H1 (cell line): ENCODE results near the gene C1QTNF7. TPM values are rescaled to one million over a fixed set of nuclear protein-coding genes. Genes with fewer than 3 reads are reported as not detected.

Experiments
- CTCF ChIA-PET: fragments of 300-600 bp; sonication (Branson Sonifier 250); formaldehyde crosslinking; loops from one replicate; lab custom pipeline; 2021; ENCODE audit not compliant: partially characterized antibody; lab: Charles Lee
- POLR2A ChIA-PET: fragments of 300-600 bp; sonication (Branson Sonifier 250); formaldehyde crosslinking; loops from one replicate; lab custom pipeline; 2021; ENCODE audit warnings: inconsistent platforms; ENCODE audit not compliant: partially characterized antibody; lab: Charles Lee
- DNase-seq, 2 experiments: peaks; one replicate each; pipeline versions ENCODE4 v3.0.0 to v3.0.0-alpha.2; 2010 to 2022; ENCODE audit warnings: low spot score in 2 of 2, low read depth in 1 of 2, mixed read lengths in 1 of 2
- FAIRE-seq: peaks from 2 replicates; lab custom pipeline; 2011; peaks lifted over from hg19 to GRCh38; lab: Jason Lieb, UNC
- H2AFZ ChIP-seq: 2 replicates; pipeline ENCODE4 v1.8.1; 2012; ENCODE audit warnings: low read length, inconsistent platforms
- H2AK5ac ChIP-seq: 2 replicates; pipeline ENCODE4 v1.6.1; 2013; ENCODE audit warnings: low read depth, low read length
- H2BK120ac ChIP-seq: replicated peaks from 2 replicates; pipeline ENCODE3; 2013; ENCODE audit warnings: low read depth, low read length, inconsistent platforms
- H2BK12ac ChIP-seq: 2 replicates; pipeline ENCODE4 v1.6.1; 2013; ENCODE audit warnings: low read depth, low read length
- H2BK15ac ChIP-seq: 2 replicates; pipeline ENCODE4 v1.6.1; 2013; ENCODE audit warnings: low read length
- H2BK20ac ChIP-seq: 2 replicates; pipeline ENCODE4 v1.6.1; 2013; ENCODE audit warnings: low read length
- H2BK5ac ChIP-seq: 2 replicates; pipeline ENCODE4 v1.6.1; 2013; ENCODE audit warnings: low read depth, low read length
- H3K14ac ChIP-seq: 2 replicates; pipeline ENCODE4 v1.6.1; 2013; ENCODE audit warnings: inconsistent platforms; ENCODE audit not compliant: insufficient read length
- H3K18ac ChIP-seq: 2 replicates; pipeline ENCODE4 v1.6.1; 2013; ENCODE audit warnings: low read length; ENCODE audit errors: extremely low read depth
- H3K23ac ChIP-seq: 2 replicates; pipeline ENCODE4 v1.6.1; 2013; ENCODE audit warnings: inconsistent platforms; ENCODE audit not compliant: insufficient read length
- H3K23me2 ChIP-seq: 2 replicates; pipeline ENCODE4 v1.6.1; 2013; ENCODE audit warnings: low read depth, low read length
- H3K27ac ChIP-seq: 2 replicates; pipeline ENCODE4 v1.6.1; 2011; ENCODE audit warnings: low read depth, low read length, inconsistent platforms
- H3K27me3 ChIP-seq, 4 experiments: replicated peaks in 1 of 4; 1 replicate in 1 of 4; 2 replicates in 3 of 4; pipeline versions ENCODE4 v1.6.1 to v1.8.1; 2011 to 2013; ENCODE audit warnings: low read length in 3 of 4, mild to moderate bottlenecking in 3 of 4, inconsistent platforms in 2 of 4, mixed read lengths in 2 of 4, moderate library complexity in 1 of 4; ENCODE audit not compliant: control insufficient read depth in 3 of 4, insufficient read depth in 3 of 4; ENCODE audit errors: extremely low read depth in 1 of 4
- H3K36me3 ChIP-seq, 4 experiments: 2 replicates each; pipeline versions ENCODE4 v1.6.1 to v1.8.1; 2011 to 2013; ENCODE audit warnings: mild to moderate bottlenecking in 4 of 4, low read length in 3 of 4, moderate library complexity in 2 of 4, control low read depth in 1 of 4, inconsistent platforms in 1 of 4; ENCODE audit not compliant: insufficient read depth in 4 of 4, control insufficient read depth in 2 of 4
- H3K4ac ChIP-seq: replicated peaks from 2 replicates; pipeline ENCODE3; 2013; ENCODE audit warnings: low read length, low read depth, mixed read lengths, inconsistent platforms; ENCODE audit not compliant: insufficient read length
- H3K4me1 ChIP-seq, 4 experiments: replicated peaks in 1 of 4; 1 replicate in 1 of 4; 2 replicates in 3 of 4; pipeline versions ENCODE4 v1.6.1 to v1.8.1; 2011 to 2013; ENCODE audit warnings: low read length in 3 of 4, inconsistent platforms in 2 of 4, mixed read lengths in 1 of 4; ENCODE audit not compliant: insufficient read depth in 4 of 4, control insufficient read depth in 3 of 4
- H3K4me2 ChIP-seq, 2 experiments: 2 replicates each; pipeline versions ENCODE4 v1.6.1 to v1.8.1; 2011 to 2013; ENCODE audit warnings: low read depth in 2 of 2, low read length in 2 of 2, control low read depth in 1 of 2, inconsistent platforms in 1 of 2, mild to moderate bottlenecking in 1 of 2; ENCODE audit not compliant: insufficient read depth in 1 of 2
- H3K4me3 ChIP-seq, 4 experiments: fragments of 200-600, 300-600 bp in 1 of 4; sonication (generic), shearing (Covaris generic), sonication (Bioruptor Twin) in 1 of 4; 2 replicates each; pipeline versions ENCODE4 v1.5.1 to v1.8.1; 2011 to 2016; ENCODE audit warnings: low read length in 4 of 4, low read depth in 3 of 4, control low read depth in 2 of 4, inconsistent platforms in 2 of 4, mild to moderate bottlenecking in 2 of 4, mixed read lengths in 1 of 4, moderate library complexity in 1 of 4; ENCODE audit not compliant: insufficient read depth in 2 of 4; ENCODE audit errors: extremely low read depth in 1 of 4
- H3K56ac ChIP-seq: replicated peaks from 2 replicates; pipeline ENCODE3; 2013; ENCODE audit warnings: low read depth, mild to moderate bottlenecking, mixed read lengths, low read length, inconsistent platforms; ENCODE audit not compliant: insufficient read length
- H3K79me1 ChIP-seq: 2 replicates; pipeline ENCODE4 v1.6.1; 2013; ENCODE audit warnings: low read depth, low read length, control low read depth
- H3K79me2 ChIP-seq, 2 experiments: 2 replicates each; pipeline versions ENCODE4 v1.6.1 to v1.8.1; 2012 to 2013; ENCODE audit warnings: low read length in 2 of 2, mild to moderate bottlenecking in 2 of 2, inconsistent platforms in 1 of 2; ENCODE audit not compliant: insufficient read depth in 2 of 2, control insufficient read depth in 1 of 2
- H3K9ac ChIP-seq, 4 experiments: replicated peaks in 1 of 4; 1 replicate in 1 of 4; 2 replicates in 3 of 4; pipeline versions ENCODE4 v1.6.1 to v1.8.1; 2011 to 2013; ENCODE audit warnings: low read depth in 3 of 4, low read length in 3 of 4, control low read depth in 2 of 4, mild to moderate bottlenecking in 2 of 4, moderate library complexity in 2 of 4, inconsistent platforms in 1 of 4; ENCODE audit errors: extremely low read depth in 1 of 4
- H3K9me3 ChIP-seq, 2 experiments: 2 replicates each; pipeline versions ENCODE4 v1.6.1 to v1.8.1; 2012 to 2013; ENCODE audit warnings: mild to moderate bottlenecking in 2 of 2, moderate library complexity in 2 of 2, control low read depth in 1 of 2, inconsistent platforms in 1 of 2, low read depth in 1 of 2, low read length in 1 of 2, mixed read lengths in 1 of 2; ENCODE audit not compliant: insufficient read depth in 2 of 2
- H4K20me1 ChIP-seq, 2 experiments: replicated peaks in 1 of 2; 2 replicates each; pipeline versions ENCODE3 to v1.8.1; 2011 to 2013; ENCODE audit warnings: inconsistent platforms in 2 of 2, low read length in 2 of 2, mild to moderate bottlenecking in 1 of 2; ENCODE audit not compliant: insufficient read depth in 2 of 2, control insufficient read depth in 1 of 2
- H4K5ac ChIP-seq: 2 replicates; pipeline ENCODE4 v1.6.1; 2013; ENCODE audit warnings: low read length, low read depth, mixed read lengths, inconsistent platforms; ENCODE audit not compliant: insufficient read length
- H4K8ac ChIP-seq: 2 replicates; pipeline ENCODE4 v1.8.0; 2013; ENCODE audit warnings: mild to moderate bottlenecking, moderate library complexity, low read length, inconsistent platforms; ENCODE audit not compliant: insufficient read depth; ENCODE audit errors: extremely low read depth
- H4K91ac ChIP-seq: replicated peaks from 2 replicates; pipeline ENCODE3; 2013; ENCODE audit warnings: low read length, mixed read lengths, inconsistent platforms; ENCODE audit not compliant: insufficient read length
- CBX5 ChIP-seq: fragments of 300-800, 300-1000 bp; sonication (generic); IDR thresholded peaks from 2 replicates; pipeline ENCODE4 v1.7.1; 2016; ENCODE audit warnings: antibody characterized with exemption, low read length, low read depth
- EP300 ChIP-seq, 2 experiments: IDR thresholded peaks; 1 replicate in 1 of 2; 2 replicates in 1 of 2; pipeline ENCODE4 v1.6.1; 2011 to 2012; ENCODE audit warnings: low read depth in 2 of 2, low read length in 2 of 2, mild to moderate bottlenecking in 2 of 2, borderline replicate concordance in 1 of 2, inconsistent platforms in 1 of 2, moderate library complexity in 1 of 2
- FOSL1 ChIP-seq: IDR thresholded peaks from 2 replicates; pipeline ENCODE4 v1.6.1; 2011; ENCODE audit warnings: mild to moderate bottlenecking, low read depth, low read length, moderate library complexity; ENCODE audit not compliant: insufficient read depth
- GTF2F1 ChIP-seq: IDR thresholded peaks from 2 replicates; pipeline ENCODE4 v1.6.1; 2012; ENCODE audit warnings: low read depth, low read length, improper control_type of control experiment, borderline replicate concordance
- KDM1A ChIP-seq: fragments of 200-600, 300-600 bp; sonication (generic); IDR thresholded peaks from 2 replicates; pipeline ENCODE4 v1.7.1; 2016; ENCODE audit warnings: mild to moderate bottlenecking, low read length, borderline replicate concordance
- KDM4A ChIP-seq: IDR thresholded peaks from one replicate; pipeline ENCODE4 v1.7.1; 2012; ENCODE audit warnings: low read depth, mild to moderate bottlenecking, moderate library complexity, low read length, inconsistent platforms; ENCODE audit not compliant: severe bottlenecking
- MAFK ChIP-seq: IDR thresholded peaks from 2 replicates; pipeline ENCODE4 v1.6.1; 2012; ENCODE audit warnings: low read depth, mild to moderate bottlenecking, improper control_type of control experiment, low read length
- NRF1 ChIP-seq: IDR thresholded peaks from 2 replicates; pipeline ENCODE4 v1.6.1; 2011; ENCODE audit warnings: mild to moderate bottlenecking, low read depth, low read length, improper control_type of control experiment
- POLR2A ChIP-seq, 2 experiments: IDR thresholded peaks; 1 replicate in 1 of 2; 2 replicates in 1 of 2; pipeline ENCODE4 v1.6.1; 2011; ENCODE audit warnings: low read depth in 2 of 2, low read length in 2 of 2, mild to moderate bottlenecking in 2 of 2; ENCODE audit errors: control extremely low read depth in 1 of 2
- RBBP5 ChIP-seq: IDR thresholded peaks from 2 replicates; pipeline ENCODE4 v1.7.1; 2012; ENCODE audit warnings: low read depth, mild to moderate bottlenecking, inconsistent platforms, low read length, moderate library complexity, borderline replicate concordance
- RNF2 ChIP-seq: fragments of 200-900, 300-1000 bp; sonication (generic); IDR thresholded peaks from 2 replicates; pipeline ENCODE4 v1.7.1; 2016; ENCODE audit warnings: borderline replicate concordance, low read depth, mild to moderate bottlenecking, antibody characterized with exemption, low read length; ENCODE audit not compliant: poor library complexity, severe bottlenecking; ENCODE audit errors: missing control alignments
- TAF7 ChIP-seq: optimal IDR thresholded peaks from 2 replicates; pipeline ENCODE3; 2011; ENCODE audit warnings: low read depth, mild to moderate bottlenecking, inconsistent platforms, low read length, moderate library complexity, borderline replicate concordance
- WGBS, 2 experiments: shearing (Covaris generic) in 1 of 2; methylation state at CpG; one replicate each; pipeline versions ENCODE4 v1.1.6 to v1.1.7; 2013 to 2015; ENCODE audit warnings: low lambda C conversion rate in 2 of 2, mixed read lengths in 2 of 2, inconsistent platforms in 1 of 2, low coverage in 1 of 2, missing lambda C conversion rate in 1 of 2; ENCODE audit not compliant: insufficient replicate concordance in 2 of 2, insufficient coverage in 1 of 2, insufficient read length in 1 of 2; ENCODE audit errors: extremely low coverage in 1 of 2, missing lambda C conversion rate in 1 of 2; 5-methylcytosine and 5-hydroxymethylcytosine counted together
- polyA plus RNA-seq, 7 experiments: library from polyadenylated mRNA; depleted of rRNA in 3 of 7; stranded (reverse) in 5 of 7; unstranded in 2 of 7; fragments of >200 nt in 5 of 7; fragments of 200-250 nt in 2 of 7; gene quantifications; 1 replicate in 5 of 7; 2 replicates in 1 of 7; 4 replicates in 1 of 7; pipeline versions ENCODE4 v1.2.1 to v1.2.3, GENCODE V29; 2011 to 2013; ENCODE audit warnings: missing spikeins in 2 of 7, mixed read lengths in 2 of 7
- total RNA-seq: library from RNA; stranded (reverse); fragmentation: NEBNext Ultra II Directional; extraction: Animal tissue kit (Norgen Biotek cat#: 25700); gene quantifications from 2 replicates; pipeline ENCODE4 v1.2.1, GENCODE V29; 2021

C1QTNF7 gene
- total and polyA plus RNA-seq, 2 of the 8 experiments (the other 6 are each of a cell fraction or from before 2014, with no cell fraction given) = not detected

DNA sequence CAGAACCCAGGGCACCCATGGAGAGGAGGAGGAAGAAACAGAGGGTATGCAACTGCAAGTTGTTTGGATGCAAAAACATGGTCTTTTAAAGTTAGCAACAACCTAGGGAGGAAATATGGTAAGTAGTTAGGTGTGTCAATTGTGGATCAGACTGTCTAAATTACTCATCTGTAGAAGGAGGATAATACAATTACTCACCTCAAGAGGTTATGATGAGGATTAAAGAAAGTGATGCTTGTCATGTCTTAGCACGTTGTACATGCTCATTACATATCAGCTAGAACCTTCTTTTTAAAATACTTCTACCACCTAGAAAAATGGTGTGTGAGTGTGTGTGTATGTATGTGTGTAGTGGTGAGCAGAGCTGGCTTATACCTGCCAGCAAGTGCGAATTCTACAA, 2.3 kb upstream of the C1QTNF7 start:
- POLR2A ChIA-PET = interaction anchor here (0.5 kb wide), 1 partner anchor 168 kb away, joined by 3 read pairs; no protein-coding TSS in a partner anchor
- no peak overlapping the region for H2BK120ac ChIP-seq
- H3K27me3 ChIP-seq = no peaks in the 10 kb centered on the region
- H2AK5ac ChIP-seq = no peak overlapping the region
- no peaks in the 10 kb centered on the region for H3K36me3 ChIP-seq
- CTCF ChIA-PET = interaction anchor here (0.6 to 3.2 kb wide), 4 partner anchors 10 to 32 kb away, joined by 3 to 11 read pairs (median 8); no protein-coding TSS in a partner anchor
- no peak overlapping the region for H2AFZ ChIP-seq
- H4K8ac ChIP-seq = no peak overlapping the region
- H4K5ac ChIP-seq = no peak overlapping the region
- DNase-seq = no peak
- H3K4me2 ChIP-seq = no peak overlapping the region
- TF ChIP-seq TAF7 (no peak), CBX5 (no peak), NRF1 (no peak), RNF2 (no peak), KDM1A (no peak), KDM4A (no peak), RBBP5 (no peak), MAFK (no peak), GTF2F1 (no peak), POLR2A (IDR thresholded peaks at IDR 0.05; ENCODE audit: control extremely low read depth in 1 of 2, low read depth in 2 of 2, low read length in 2 of 2) (no peak), EP300 (IDR thresholded peaks at IDR 0.05; ENCODE audit: borderline replicate concordance in 1 of 2, low read depth in 2 of 2, low read length in 2 of 2) (no peak), FOSL1 (no peak)
- H3K4me3 ChIP-seq = no peak overlapping the region
- no peak overlapping the region for H2BK20ac ChIP-seq
- H3K4ac ChIP-seq = no peak overlapping the region
- no peak for FAIRE-seq
- H3K27ac ChIP-seq = no peak overlapping the region
- no peak overlapping the region for H3K9ac ChIP-seq
- H4K20me1 ChIP-seq = no peaks in the 10 kb centered on the region
- no peak overlapping the region for H2BK15ac ChIP-seq
- H3K18ac ChIP-seq = no peak overlapping the region
- no peak overlapping the region for H2BK5ac ChIP-seq
- 0 out of 7 replicates have a peak, but pooled peaks cover 0 to 2% (median 0%) of the 10 kb centered on the region in 4 experiments for H3K4me1 ChIP-seq
- H3K23me2 ChIP-seq = no peaks in the 10 kb centered on the region
- no peaks in the 10 kb centered on the region for H3K79me2 ChIP-seq
- H3K79me1 ChIP-seq = no peaks in the 10 kb centered on the region
- H4K91ac ChIP-seq = no peak overlapping the region
- H3K56ac ChIP-seq = no peak overlapping the region
- H3K9me3 ChIP-seq = no peaks in the 10 kb centered on the region
- no peak overlapping the region for H2BK12ac ChIP-seq
- no peak overlapping the region for H3K14ac ChIP-seq
- 93% methylated on average over 2 of the region's 2 CpGs; no CpG with 5 or more reads in 1 of the 2 experiments for WGBS, 2 experiments
- H3K23ac ChIP-seq = no peak overlapping the region
